WERI-Rb-1 (cell line): Measurements from ENCODE around the gene SGMS1.

Source experiments
- DNase-seq: peaks from one replicate; pipeline ENCODE4 v3.0.0-alpha.2; 2020
- H3K27ac ChIP-seq: fragments of 250-450 bp; sonication (Bioruptor Pico); 2 replicates; pipeline ENCODE4 v1.5.1; 2020; ENCODE audit warnings: mild to moderate bottlenecking, moderate library complexity
- H3K27me3 ChIP-seq: fragments of 250-450 bp; sonication (Bioruptor Pico); 2 replicates; pipeline ENCODE4 v1.5.1; 2021; ENCODE audit warnings: mild to moderate bottlenecking, low read depth, moderate library complexity; ENCODE audit not compliant: insufficient read depth, severe bottlenecking
- H3K36me3 ChIP-seq: fragments of 250-450 bp; sonication (Bioruptor Pico); 2 replicates; pipeline ENCODE4 v1.5.1; 2020; ENCODE audit warnings: mild to moderate bottlenecking, moderate library complexity
- H3K4me3 ChIP-seq: 2 replicates; pipeline ENCODE4 v1.5.1; 2011; ENCODE audit warnings: low read depth, mild to moderate bottlenecking, control low read depth, low read length
- H3K9me3 ChIP-seq: fragments of 250-450 bp; sonication (Bioruptor Pico); 2 replicates; pipeline ENCODE4 v1.5.1; 2021; ENCODE audit warnings: mild to moderate bottlenecking, moderate library complexity; ENCODE audit not compliant: severe bottlenecking
- CTCF ChIP-seq: IDR thresholded peaks from 2 replicates; pipeline ENCODE4 v1.5.1; 2011; ENCODE audit warnings: low read depth, mild to moderate bottlenecking, control low read depth, inconsistent platforms, low read length

Gene SGMS1

GRCh38 chr10:50600831-50601477 is 22.8 kb downstream of the SGMS1 start:
- Histone ChIP-seq H3K27me3 (no peaks in the 10 kb centered on the region), H3K4me3 (no peak overlapping the region), H3K36me3 (no peaks in the 10 kb centered on the region), H3K9me3 (no peaks in the 10 kb centered on the region), H3K27ac (no peak overlapping the region)
- DNase-seq = no peak
- no peak for TF ChIP-seq CTCF

GRCh38 chr10:50600286-50600685 is 23.5 kb downstream of the SGMS1 start:
- no peak for TF ChIP-seq CTCF
- Histone ChIP-seq H3K27me3 (no peaks in the 10 kb centered on the region), H3K27ac (no peak overlapping the region), H3K4me3 (no peak overlapping the region), H3K9me3 (no peaks in the 10 kb centered on the region), H3K36me3 (no peaks in the 10 kb centered on the region)
- no peak for DNase-seq

GRCh38 chr10:50596897-50597296 is 26.9 kb downstream of the SGMS1 start:
- H3K36me3 ChIP-seq = no peaks in the 10 kb centered on the region
- H3K27me3 ChIP-seq = no peaks in the 10 kb centered on the region
- no peak overlapping the region for H3K27ac ChIP-seq
- no peak overlapping the region for H3K4me3 ChIP-seq
- no peak for DNase-seq
- no peak for TF ChIP-seq CTCF
- no peaks in the 10 kb centered on the region for H3K9me3 ChIP-seq

GRCh38 chr10:50596456-50596855 is 27.3 kb downstream of the SGMS1 start:
- Histone ChIP-seq H3K9me3 (no peaks in the 10 kb centered on the region), H3K36me3 (no peaks in the 10 kb centered on the region), H3K27me3 (no peaks in the 10 kb centered on the region), H3K4me3 (no peak overlapping the region), H3K27ac (no peak overlapping the region)
- no peak for TF ChIP-seq CTCF
- no peak for DNase-seq

DNA sequence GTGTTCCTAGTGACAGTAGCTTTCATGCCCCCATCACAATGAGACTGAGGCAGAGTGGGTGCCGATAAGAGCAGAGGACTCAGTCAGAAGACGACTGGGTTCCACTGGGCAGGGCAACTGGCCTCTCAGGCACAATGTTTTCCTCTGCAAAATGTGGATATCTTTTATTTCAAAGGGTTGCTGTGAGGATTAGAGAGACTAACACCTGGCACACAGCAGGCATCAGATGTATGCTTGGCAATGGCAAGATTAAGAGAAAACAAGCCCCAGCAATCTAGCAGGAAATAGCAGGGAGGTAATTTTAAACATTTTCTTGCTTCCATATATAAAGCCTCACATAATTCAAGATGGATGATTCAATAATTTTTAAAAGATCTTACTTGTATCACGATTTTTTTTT is 28.0 kb downstream of the SGMS1 start:
- no peak overlapping the region for H3K4me3 ChIP-seq
- H3K27ac ChIP-seq = no peak overlapping the region
- no peak for DNase-seq
- H3K9me3 ChIP-seq = no peaks in the 10 kb centered on the region
- H3K36me3 ChIP-seq = no peaks in the 10 kb centered on the region
- TF ChIP-seq CTCF = no peak
- no peaks in the 10 kb centered on the region for H3K27me3 ChIP-seq
